Smooth muscle cell (in vitro differentiated cells): ENCODE measurements around the gene AACS. TPM values are rescaled to one million over a fixed set of nuclear protein-coding genes. Genes with fewer than 3 reads are reported as not detected.

Experiments
- DNase-seq: peaks from one replicate; lab custom pipeline; 2025; ENCODE audit not compliant: unreplicated experiment; lab: John Stamatoyannopoulos, UW
- H2AFZ ChIP-seq: fragments of 200-600 bp; sonication (generic); 2 replicates; pipeline ENCODE4 v1.6.0; 2016; ENCODE audit warnings: antibody characterized with exemption, low read depth, mild to moderate bottlenecking
- H3F3A ChIP-seq: fragments of 200-600 bp; sonication (generic); 2 replicates; pipeline ENCODE4 v1.6.0; 2017; ENCODE audit warnings: antibody characterized with exemption, low read depth
- H3K27ac ChIP-seq: fragments of 200-600 bp; sonication (generic); 2 replicates; pipeline ENCODE4 v1.5.1; 2016; ENCODE audit warnings: low read depth, mild to moderate bottlenecking
- H3K27me3 ChIP-seq: fragments of 200-600 bp; sonication (generic); 2 replicates; pipeline ENCODE4 v1.6.1; 2016; ENCODE audit warnings: low read depth, mild to moderate bottlenecking
- H3K36me3 ChIP-seq: fragments of 200-600 bp; sonication (generic); 2 replicates; pipeline ENCODE4 v1.5.1; 2016; ENCODE audit warnings: low read depth
- H3K4me1 ChIP-seq: fragments of 200-600 bp; sonication (generic); 2 replicates; pipeline ENCODE4 v1.5.1; 2016; ENCODE audit warnings: low read depth
- H3K4me2 ChIP-seq: fragments of 200-600 bp; sonication (generic); 2 replicates; pipeline ENCODE4 v1.6.0; 2016; ENCODE audit warnings: mild to moderate bottlenecking
- H3K4me3 ChIP-seq: fragments of 200-600 bp; sonication (generic); 2 replicates; pipeline ENCODE4 v1.5.1; 2016; ENCODE audit warnings: mild to moderate bottlenecking
- H3K79me2 ChIP-seq: fragments of 200-600 bp; sonication (generic); 2 replicates; pipeline ENCODE4 v1.6.0; 2016; ENCODE audit warnings: low read depth, mild to moderate bottlenecking
- H3K9ac ChIP-seq: fragments of 200-600 bp; sonication (generic); 2 replicates; pipeline ENCODE4 v1.6.0; 2016; ENCODE audit warnings: low read depth
- H3K9me3 ChIP-seq: fragments of 200-600 bp; sonication (generic); replicated peaks from 2 replicates; pipeline ENCODE4 v1.5.1; 2016; ENCODE audit warnings: low read depth
- H4K20me1 ChIP-seq: fragments of 200-600 bp; sonication (generic); 2 replicates; pipeline ENCODE4 v1.6.0; 2016; ENCODE audit warnings: low read depth
- CTCF ChIP-seq: fragments of 200-600 bp; sonication (generic); IDR thresholded peaks from 2 replicates; pipeline ENCODE4 v1.5.1; 2017; ENCODE audit warnings: borderline replicate concordance, mild to moderate bottlenecking, antibody characterized with exemption; ENCODE audit not compliant: insufficient read depth, poor library complexity, severe bottlenecking
- WGBS: methylation state at CpG from one replicate; pipeline ENCODE4 v1.1.7; 2016; ENCODE audit warnings: low lambda C conversion rate; 5-methylcytosine and 5-hydroxymethylcytosine counted together
- polyA plus RNA-seq: library from polyadenylated mRNA; unstranded; fragments of >200 nt; fragmentation: Nextera tagmentation; extraction: Ambion mirVana; gene quantifications from 2 replicates; pipeline ENCODE4 v1.2.1, GENCODE V29; 2016
- total RNA-seq: library from RNA; depleted of rRNA; stranded (reverse); fragments of >200 nt; gene quantifications from 2 replicates; pipeline ENCODE4 v1.2.3, GENCODE V29; 2014

The AACS gene
- total and polyA plus RNA-seq, 2 experiments from 2014 or later, result 8.0 to 15.6 TPM

- no peaks in the 10 kb centered on the region for H3K9me3 ChIP-seq
- 52% methylated on average over 9 of the region's 9 CpGs for WGBS
- H3K4me3 ChIP-seq, result no peak overlapping the region
- no peak for DNase-seq
- no peak overlapping the region for H2AFZ ChIP-seq
- no peaks in the 10 kb centered on the region for H3K4me1 ChIP-seq
- TF ChIP-seq CTCF, result no peak
- H4K20me1 ChIP-seq, result no peaks in the 10 kb centered on the region
- no peaks in the 10 kb centered on the region for H3K79me2 ChIP-seq
- no peak overlapping the region for H3K4me2 ChIP-seq
- no peaks in the 10 kb centered on the region for H3K36me3 ChIP-seq
- no peak overlapping the region for H3K27ac ChIP-seq
- no peaks in the 10 kb centered on the region for H3K27me3 ChIP-seq
- no peaks in the 10 kb centered on the region for H3F3A ChIP-seq
- H3K9ac ChIP-seq, result no peak overlapping the region
Measured at GRCh38 chr12:125143491-125143890, 78.3 kb downstream of the AACS start.

DNA sequence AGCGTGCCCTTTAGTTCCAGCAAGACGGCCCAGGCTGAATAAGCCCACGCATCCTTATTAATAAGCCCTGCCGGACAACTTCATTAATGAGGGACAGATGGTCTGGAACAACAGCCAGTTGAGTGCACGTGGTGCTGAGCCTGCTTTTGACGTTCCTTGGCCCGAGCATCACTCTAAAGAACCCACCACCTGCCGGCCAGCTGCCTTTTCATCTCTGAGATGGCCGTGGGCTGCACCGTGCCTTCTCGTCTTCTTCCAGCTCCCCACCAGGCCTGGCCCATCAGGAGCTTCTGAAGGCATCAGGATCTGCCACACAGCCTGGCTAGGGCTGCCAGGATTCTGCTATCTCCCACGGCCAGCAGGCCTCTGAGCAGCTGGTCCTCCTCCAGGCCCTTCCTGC lies 80.0 kb downstream of the AACS start:
- H3K9ac ChIP-seq, result no peak overlapping the region
- no peaks in the 10 kb centered on the region for H3K36me3 ChIP-seq
- WGBS, result 93% methylated on average over 12 of the region's 12 CpGs
- no peaks in the 10 kb centered on the region for H3K79me2 ChIP-seq
- H2AFZ ChIP-seq, result no peak overlapping the region
- H3K4me3 ChIP-seq, result no peak overlapping the region
- no peak for TF ChIP-seq CTCF
- H3K9me3 ChIP-seq, result no peaks in the 10 kb centered on the region
- no peak for DNase-seq
- no peaks in the 10 kb centered on the region for H3K4me1 ChIP-seq
- H3K27me3 ChIP-seq, result no peaks in the 10 kb centered on the region
- H3F3A ChIP-seq, result no peaks in the 10 kb centered on the region
- no peak overlapping the region for H3K4me2 ChIP-seq
- no peak overlapping the region for H3K27ac ChIP-seq
- H4K20me1 ChIP-seq, result no peaks in the 10 kb centered on the region

DNA sequence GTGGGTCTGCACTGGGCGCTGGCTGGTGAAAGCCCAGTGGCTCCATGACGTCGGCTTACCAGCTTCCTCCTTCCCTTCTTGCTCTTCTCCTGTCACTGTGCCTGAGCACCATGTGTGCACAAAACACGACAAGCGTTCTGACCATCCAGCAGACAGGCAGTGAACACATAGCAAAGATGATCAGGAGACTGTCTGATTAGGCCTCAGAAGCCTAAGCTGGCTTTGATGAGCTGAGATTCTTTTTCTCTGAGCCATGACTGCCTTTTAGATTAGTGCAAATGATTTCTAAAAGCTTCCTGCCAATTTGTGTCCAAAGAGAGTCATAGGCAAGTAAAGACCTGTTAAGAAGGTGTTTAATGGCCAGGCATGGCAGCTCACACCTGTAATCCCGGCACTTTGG lies 83.1 kb downstream of the AACS start:
- no peak for DNase-seq
- H3K9ac ChIP-seq, result no peak overlapping the region
- WGBS, result 85% methylated on average over 6 of the region's 6 CpGs

More for the DNA sequence above, 83.1 kb downstream of the AACS start:
- H2AFZ ChIP-seq, result no peak overlapping the region
- no peaks in the 10 kb centered on the region for H3K36me3 ChIP-seq
- H3K79me2 ChIP-seq, result no peaks in the 10 kb centered on the region
- no peaks in the 10 kb centered on the region for H3K4me1 ChIP-seq
- H3K4me2 ChIP-seq, result no peak overlapping the region
- H3K27me3 ChIP-seq, result no peaks in the 10 kb centered on the region
- H3K9me3 ChIP-seq, result no peaks in the 10 kb centered on the region
- no peaks in the 10 kb centered on the region for H3F3A ChIP-seq
- no peak overlapping the region for H3K4me3 ChIP-seq
- H4K20me1 ChIP-seq, result no peaks in the 10 kb centered on the region
- H3K27ac ChIP-seq, result no peak overlapping the region
- TF ChIP-seq CTCF, result no peak
